GM18505 (cell line): ENCODE data around the gene ARID3C.

Experiments used
- ATAC-seq: cut with Tn5 transposase; IDR thresholded peaks from one replicate; pipeline ENCODE4 v1.9.1; 2021; ENCODE audit not compliant: unreplicated experiment
- POLR2A ChIP-seq: IDR thresholded peaks from 4 replicates; pipeline ENCODE4 v1.6.1; 2011; ENCODE audit warnings: borderline replicate concordance; ENCODE audit not compliant: insufficient read depth, insufficient read length; ENCODE audit errors: extremely low read depth

Gene ARID3C

GRCh38 chr9:34576597-34577399 is 52.1 kb downstream of the ARID3C start:
- TF ChIP-seq POLR2A, result no peak
- ATAC-seq, result no peak

GRCh38 chr9:34575862-34576596 is 52.8 kb downstream of the ARID3C start:
- TF ChIP-seq POLR2A, result no peak
- no peak for ATAC-seq

- no peak for TF ChIP-seq POLR2A
- ATAC-seq, result no peak
Observed at GRCh38 chr9:34575241-34575640, 53.6 kb downstream of the ARID3C start.

- no peak for ATAC-seq
- TF ChIP-seq POLR2A, result no peak
Observed at GRCh38 chr9:34574571-34574970, 54.3 kb downstream of the ARID3C start.

GRCh38 chr9:34573599-34574325 is 55.1 kb downstream of the ARID3C start:
- no peak for ATAC-seq
- no peak for TF ChIP-seq POLR2A

GRCh38 chr9:34572628-34573027 is 56.2 kb downstream of the ARID3C start:
- TF ChIP-seq POLR2A, result no peak
- no peak for ATAC-seq

- TF ChIP-seq POLR2A, result no peak
- ATAC-seq, result no peak
Observed at GRCh38 chr9:34572092-34572491, 56.8 kb downstream of the ARID3C start.

- ATAC-seq, result no peak
- no peak for TF ChIP-seq POLR2A
Observed at GRCh38 chr9:34571481-34571810, 57.4 kb downstream of the ARID3C start.
